ENCODE results near the gene SCML2. TPM values are rescaled to one million over a fixed set of nuclear protein-coding genes. Genes with fewer than 3 reads are reported as not detected.
"Not testable (repeated sequence)": the region's sequence is repeated elsewhere in the genome, so short reads cannot be mapped to it uniquely, and the experiment has no call there.

Gene SCML2
- 2.1 TPM for total RNA-seq
- long read RNA-seq, partial matches to known transcripts: 1 of 2 reads
- long read RNA-seq, other reads (novel, unspliced or antisense): 1 of 2 reads

- DNase-seq (ENCODE audit: low spot score): no peak
These were observed at the start of gene SCML2 for GRCh38 chrX:18354369-18355223. TSS of gene SCML2 (minus strand) at chrX:18354688. CDS start at chrX:18334071, 20,617 bp downstream.

GRCh38 chrX:18401848-18402213 lies 47.3 kb upstream of the SCML2 start:
- peak; percentile 69 for DNase-seq (ENCODE audit: low spot score)

GRCh38 chrX:18394477-18394876 lies 40.0 kb upstream of the SCML2 start:
- no peak for DNase-seq (ENCODE audit: low spot score)

GRCh38 chrX:18390941-18391538 lies 36.6 kb upstream of the SCML2 start:
- DNase-seq (ENCODE audit: low spot score): no peak

GRCh38 chrX:18389966-18390365 lies 35.5 kb upstream of the SCML2 start:
- DNase-seq (ENCODE audit: low spot score): no peak

- peak; percentile 51 for DNase-seq (ENCODE audit: low spot score)
These were observed 23.3 kb upstream of the SCML2 start for GRCh38 chrX:18377796-18378195.

- peak; percentile 72 for DNase-seq (ENCODE audit: low spot score)
These were observed 20.8 kb upstream of the SCML2 start for GRCh38 chrX:18375131-18375805.

- DNase-seq (ENCODE audit: low spot score): not testable (repeated sequence)
These were observed 14.6 kb upstream of the SCML2 start for GRCh38 chrX:18369096-18369495.

GRCh38 chrX:18368402-18368801 lies 13.9 kb upstream of the SCML2 start:
- DNase-seq (ENCODE audit: low spot score): no peak

GRCh38 chrX:18360867-18361266 lies 6.4 kb upstream of the SCML2 start:
- DNase-seq (ENCODE audit: low spot score): no peak

GRCh38 chrX:18353931-18354368 lies 538 bp downstream of the SCML2 start:
- no peak for DNase-seq (ENCODE audit: low spot score)

- no peak for DNase-seq (ENCODE audit: low spot score)
These were observed 2.7 kb downstream of the SCML2 start for GRCh38 chrX:18351784-18352183.

GRCh38 chrX:18348047-18348446 lies 6.4 kb downstream of the SCML2 start:
- DNase-seq (ENCODE audit: low spot score): no peak

- no peak for DNase-seq (ENCODE audit: low spot score)
These were observed 45.1 kb downstream of the SCML2 start for GRCh38 chrX:18309401-18309800.

GRCh38 chrX:18297251-18297650 lies 57.2 kb downstream of the SCML2 start:
- DNase-seq (ENCODE audit: low spot score): no peak

- DNase-seq (ENCODE audit: low spot score): no peak
These were observed 59.6 kb downstream of the SCML2 start for GRCh38 chrX:18294893-18295292.

GRCh38 chrX:18291006-18291545 lies 63.4 kb downstream of the SCML2 start:
- no peak for DNase-seq (ENCODE audit: low spot score)

GRCh38 chrX:18290200-18290599 lies 64.3 kb downstream of the SCML2 start:
- DNase-seq (ENCODE audit: low spot score): no peak

GRCh38 chrX:18288716-18289115 lies 65.8 kb downstream of the SCML2 start:
- DNase-seq (ENCODE audit: low spot score): no peak

- DNase-seq (ENCODE audit: low spot score): no peak
These were observed 68.1 kb downstream of the SCML2 start for GRCh38 chrX:18286322-18286831.

GRCh38 chrX:18278449-18278848 lies 76.0 kb downstream of the SCML2 start:
- no peak for DNase-seq (ENCODE audit: low spot score)

GRCh38 chrX:18272222-18272621 lies 82.3 kb downstream of the SCML2 start:
- no peak for DNase-seq (ENCODE audit: low spot score)

Measured in mesenteric fat pad (tissue), 1 donor.